Naive thymus-derived CD8-positive, alpha-beta T cell (primary cell): ENCODE results near the gene OTOG. TPM values are rescaled to one million over a fixed set of nuclear protein-coding genes. Genes with fewer than 3 reads are reported as not detected.

Experiments used
- ATAC-seq, 2 donors: fragments of 150-1000 bp; cut with Tn5 transposase in 1 of 2; sonication (Bioruptor Pico), chemical (Tn5 transposase) in 1 of 2; 1 replicate in 1 of 2; 2 replicates in 1 of 2; pipeline ENCODE4 v1.10.0; 2021; ENCODE audit warnings: mild to moderate bottlenecking in 2 of 2, moderate library complexity in 2 of 2
- POLR2A ChIA-PET: fragments of 350-600 bp; sonication (Branson Sonifier 250); formaldehyde crosslinking; loops from one replicate; lab custom pipeline; 2021; ENCODE audit warnings: antibody characterized with exemption; lab: Charles Lee
- DNase-seq, 10 donors: peaks; one replicate each; pipeline versions ENCODE4 v3.0.0 to v3.0.0-alpha.2; 2020 to 2022
- H3K27ac Mint-ChIP-seq, 10 donors: one replicate each; pipeline ENCODE4 v1.8.0; 2020 to 2022; ENCODE audit warnings: mild to moderate bottlenecking in 10 of 10, mixed read lengths in 10 of 10, moderate library complexity in 4 of 10, inconsistent platforms in 1 of 10
- H3K27me3 Mint-ChIP-seq, 5 donors: one replicate each; pipeline ENCODE4 v1.8.0; 2021 to 2022; ENCODE audit warnings: mixed read lengths in 5 of 5
- H3K36me3 Mint-ChIP-seq, 3 donors: one replicate each; pipeline ENCODE4 v1.8.0; 2020 to 2022; ENCODE audit warnings: mixed read lengths in 3 of 3, mild to moderate bottlenecking in 2 of 3, inconsistent platforms in 1 of 3
- H3K4me1 Mint-ChIP-seq, 4 donors: one replicate each; pipeline ENCODE4 v1.8.0; 2021 to 2022; ENCODE audit warnings: mixed read lengths in 4 of 4
- H3K4me3 Mint-ChIP-seq, 10 donors: one replicate each; pipeline ENCODE4 v1.8.0; 2020 to 2022; ENCODE audit warnings: mild to moderate bottlenecking in 10 of 10, mixed read lengths in 10 of 10, moderate library complexity in 6 of 10, inconsistent platforms in 1 of 10
- H3K9me3 Mint-ChIP-seq, 9 donors: one replicate each; pipeline ENCODE4 v1.8.0; 2020 to 2022; ENCODE audit warnings: mixed read lengths in 9 of 9, mild to moderate bottlenecking in 3 of 9, inconsistent platforms in 1 of 9, moderate library complexity in 1 of 9
- polyA plus RNA-seq, 3 donors: library from polyadenylated mRNA; unstranded; fragments of 300-500 nt; fragmentation: Illumina TruSeq; gene quantifications; one replicate each; pipeline ENCODE4 v1.2.3, GENCODE V29; 2021
- total RNA-seq, 8 experiments: library from RNA in 2 of 8; stranded (reverse) in 2 of 8; gene quantifications; one replicate each; pipeline ENCODE4 v1.2.3 and lab custom pipeline; 2021 to 2026

OTOG gene
- total and polyA plus RNA-seq, 5 experiments from 2014 or later: not detected

DNA sequence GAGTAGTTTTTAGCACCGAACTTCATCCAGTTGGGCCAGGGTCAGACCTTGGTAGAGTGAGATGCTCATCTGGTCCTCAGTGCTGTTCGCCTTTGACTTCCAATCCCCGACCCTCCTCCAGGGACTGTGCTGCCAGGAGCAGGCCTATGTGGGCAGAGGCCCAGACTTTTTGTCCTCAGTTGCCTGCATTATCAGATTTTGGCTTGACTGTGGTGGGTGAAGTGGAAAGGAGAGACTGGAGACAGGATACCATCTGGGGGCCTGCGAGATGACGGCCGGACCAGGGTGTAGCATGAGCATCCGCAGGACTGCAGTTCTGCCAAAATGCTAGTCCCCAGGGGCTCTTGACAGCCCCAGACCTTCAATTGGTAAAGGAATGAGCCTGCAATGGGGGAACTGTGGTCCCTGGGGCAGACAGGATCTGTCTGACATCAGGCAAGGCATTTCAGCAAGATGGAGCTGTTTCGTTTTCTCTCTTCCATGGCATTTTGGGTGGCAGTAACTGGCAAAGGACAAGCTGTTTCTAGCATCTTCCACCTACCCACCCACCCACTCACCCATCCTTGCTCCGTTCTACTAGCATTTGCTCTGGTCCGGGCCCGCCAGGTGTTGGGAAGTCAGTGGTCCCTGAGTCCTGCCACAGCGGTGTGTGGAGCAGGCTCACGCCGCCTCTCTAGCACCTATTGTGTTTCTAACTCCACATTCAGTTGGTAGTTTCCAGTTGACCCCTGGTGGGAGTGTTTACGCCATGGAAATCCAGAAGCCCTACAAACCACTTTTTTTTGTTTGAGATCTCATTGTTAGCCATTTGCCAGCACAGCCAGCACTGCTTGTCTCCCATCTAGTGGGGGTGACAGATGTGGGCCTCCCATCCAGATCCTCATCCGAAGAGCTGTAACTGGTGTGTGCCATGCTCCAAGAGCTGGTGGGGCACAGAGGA is 53.5 kb downstream of the OTOG start:
- ATAC-seq: no peak
- Mint-ChIP-seq H3K36me3 (no peaks in the 10 kb centered on the region), H3K9me3 (no peaks in the 10 kb centered on the region), H3K27me3 (peaks cover 1 to 18% (median 6%) of the 10 kb centered on the region in 5 donors), H3K4me1 (peaks cover 0 to 4% (median 0%) of the 10 kb centered on the region in 4 donors), H3K27ac (peak overlapping the region in 1 of 10 donors; percentile 73), H3K4me3 (no peak overlapping the region)
- POLR2A ChIA-PET: no interaction called here
- DNase-seq: peak in 1 of 10 donors; percentile 10

DNA sequence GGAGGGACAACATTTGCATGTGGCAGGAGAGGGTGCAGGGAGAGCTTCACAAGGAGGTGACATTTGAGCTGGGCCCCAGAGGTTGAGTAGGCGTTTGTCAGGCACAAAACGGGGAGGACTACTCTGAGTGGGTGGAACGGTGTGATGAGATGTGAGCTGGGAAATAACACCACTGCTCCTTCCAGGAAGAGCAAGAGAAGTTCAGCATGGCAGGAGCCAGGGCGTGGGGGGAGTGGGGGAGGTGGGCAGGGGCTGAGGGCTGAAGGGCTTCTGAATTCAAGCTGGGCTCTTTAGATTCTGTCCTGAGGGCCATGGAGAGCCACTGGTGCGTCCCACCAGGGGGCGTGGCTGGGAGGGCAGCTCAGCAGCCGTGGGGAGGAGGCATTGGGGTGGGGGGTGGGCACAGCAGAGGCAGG is 54.2 kb downstream of the OTOG start:
- POLR2A ChIA-PET: no interaction called here
- no peak for ATAC-seq

DNA sequence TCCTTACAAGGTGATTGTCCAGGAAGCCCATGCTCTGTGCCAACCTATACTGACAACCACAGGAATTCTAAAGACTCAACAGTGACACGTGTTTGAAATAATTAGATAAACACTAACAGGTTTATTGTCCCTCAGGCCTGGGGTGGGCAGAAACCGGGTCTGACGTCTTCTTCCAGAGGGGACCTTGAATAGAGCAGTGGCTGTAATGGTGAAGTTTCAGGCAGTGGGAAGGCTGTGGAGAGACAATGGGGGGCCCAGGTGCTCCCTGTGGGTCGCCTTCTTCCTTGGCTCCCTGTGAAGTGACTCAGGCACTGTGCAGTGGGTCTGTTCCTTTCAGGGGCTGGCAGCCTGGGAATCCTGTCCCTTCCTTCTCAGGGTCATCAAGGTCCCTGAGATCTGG is 54.6 kb downstream of the OTOG start:
- Mint-ChIP-seq H3K27ac (no peak overlapping the region), H3K4me3 (no peak overlapping the region), H3K27me3 (peaks cover 1 to 17% (median 6%) of the 10 kb centered on the region in 5 donors), H3K9me3 (no peaks in the 10 kb centered on the region), H3K4me1 (peaks cover 0 to 4% (median 0%) of the 10 kb centered on the region in 4 donors), H3K36me3 (no peaks in the 10 kb centered on the region)
- ATAC-seq (no peak), DNase-seq (no peak)
- POLR2A ChIA-PET: no interaction called here

More for the DNA sequence above, 54.2 kb downstream of the OTOG start:
- no peaks in the 10 kb centered on the region for H3K36me3 Mint-ChIP-seq
- DNase-seq: no peak
- peaks cover 1 to 17% (median 6%) of the 10 kb centered on the region in 5 donors for H3K27me3 Mint-ChIP-seq
- no peaks in the 10 kb centered on the region for H3K9me3 Mint-ChIP-seq
- H3K4me1 Mint-ChIP-seq: peaks cover 0 to 4% (median 0%) of the 10 kb centered on the region in 4 donors
- peak overlapping the region in 1 of 10 donors; percentile 73 for H3K27ac Mint-ChIP-seq
- H3K4me3 Mint-ChIP-seq: no peak overlapping the region

DNA sequence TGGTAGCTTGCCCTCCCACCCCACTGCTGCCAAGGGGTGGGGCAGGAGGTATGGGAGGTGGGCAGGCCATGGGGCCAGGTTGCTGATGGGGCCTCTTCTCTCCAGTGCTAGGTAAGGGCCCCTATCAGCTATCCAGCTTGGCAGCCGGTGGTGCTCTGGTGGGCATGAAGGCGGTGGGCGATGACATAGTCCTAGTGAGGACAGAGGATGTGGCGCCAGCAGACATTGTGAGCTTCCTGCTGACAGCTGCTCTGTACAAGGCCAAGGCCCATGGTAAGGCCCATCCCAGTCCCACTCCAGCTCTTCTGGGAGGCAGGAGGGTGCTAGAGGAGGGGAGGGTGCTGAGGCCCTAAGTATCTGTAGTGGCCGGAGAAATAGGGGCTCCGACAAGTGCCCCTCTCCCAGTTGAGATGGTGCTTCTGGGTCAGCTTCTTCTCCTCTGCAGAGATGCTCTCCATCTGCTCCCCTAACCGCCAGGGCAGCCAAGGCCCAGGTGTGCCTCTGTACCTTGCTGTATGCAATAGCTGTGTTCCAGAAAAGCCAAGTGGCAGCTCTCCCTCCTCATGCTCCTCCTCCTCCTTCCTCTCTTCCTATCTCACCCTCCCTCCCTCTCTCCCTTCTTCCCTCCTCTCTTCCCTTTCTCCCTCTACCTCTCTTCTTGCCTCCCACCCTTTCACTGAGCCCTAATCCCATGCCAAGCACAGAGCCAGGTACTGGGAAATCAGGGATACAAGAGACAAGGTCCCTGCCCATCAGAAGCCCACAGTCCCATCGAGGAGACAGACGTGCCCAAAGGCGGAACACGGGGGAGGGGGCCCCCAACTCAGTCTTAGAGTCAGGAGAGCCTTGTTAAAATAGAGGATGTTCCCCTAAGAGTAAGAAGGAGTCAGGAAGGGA is 55.3 kb downstream of the OTOG start:
- no peak for ATAC-seq
- Mint-ChIP-seq H3K4me3 (no peak overlapping the region), H3K36me3 (no peaks in the 10 kb centered on the region), H3K4me1 (peaks cover 0 to 4% (median 0%) of the 10 kb centered on the region in 4 donors), H3K27me3 (peaks cover 1 to 17% (median 6%) of the 10 kb centered on the region in 5 donors), H3K27ac (no peak overlapping the region), H3K9me3 (no peaks in the 10 kb centered on the region)
- no peak for DNase-seq
- POLR2A ChIA-PET: no interaction called here

DNA sequence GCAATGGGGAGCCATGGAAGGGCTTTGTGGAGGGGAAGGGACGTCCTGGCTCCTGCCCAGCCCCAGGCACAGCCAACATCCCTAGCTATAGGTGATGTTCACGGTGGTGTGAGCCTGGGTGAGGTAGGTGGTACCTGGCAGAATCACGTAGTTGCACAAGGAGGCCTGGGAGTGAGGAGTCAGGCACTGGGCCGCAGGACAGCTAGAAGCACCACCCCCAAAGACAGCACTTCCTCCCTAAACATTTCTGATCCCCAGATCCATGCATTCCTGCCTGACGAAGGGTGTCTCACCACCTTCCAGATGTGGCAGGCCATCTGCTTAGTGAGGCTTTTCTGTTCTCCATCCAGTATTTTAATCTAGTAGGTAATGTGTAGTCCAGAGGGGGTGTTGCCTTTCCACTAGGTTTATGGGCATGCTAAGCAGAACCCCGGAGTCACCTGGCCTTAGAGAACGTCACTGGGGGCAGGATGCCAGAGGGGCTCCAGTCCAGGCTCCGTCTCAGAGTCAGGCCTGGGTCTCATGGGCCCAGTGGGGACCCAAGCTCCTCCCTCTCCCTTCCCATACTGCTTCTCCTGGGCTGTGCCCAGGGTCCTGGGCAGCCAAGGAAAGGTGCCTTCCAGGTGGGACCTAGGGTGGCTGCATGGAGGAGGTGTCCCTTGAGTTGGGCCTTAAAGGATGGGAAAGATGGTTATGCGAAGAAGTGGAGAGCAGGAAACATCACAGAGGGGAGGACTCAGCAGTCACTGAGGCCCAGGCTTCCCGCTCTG is 56.2 kb downstream of the OTOG start:
- POLR2A ChIA-PET: no interaction called here
- no peaks in the 10 kb centered on the region for H3K9me3 Mint-ChIP-seq
- no peak for ATAC-seq
- no peaks in the 10 kb centered on the region for H3K36me3 Mint-ChIP-seq
- no peak overlapping the region for H3K4me3 Mint-ChIP-seq
- peaks cover 1 to 17% (median 6%) of the 10 kb centered on the region in 5 donors for H3K27me3 Mint-ChIP-seq
- H3K27ac Mint-ChIP-seq: peak overlapping the region in 1 of 10 donors; percentile 27
- no peak for DNase-seq
- H3K4me1 Mint-ChIP-seq: peaks cover 0 to 4% (median 0%) of the 10 kb centered on the region in 4 donors

DNA sequence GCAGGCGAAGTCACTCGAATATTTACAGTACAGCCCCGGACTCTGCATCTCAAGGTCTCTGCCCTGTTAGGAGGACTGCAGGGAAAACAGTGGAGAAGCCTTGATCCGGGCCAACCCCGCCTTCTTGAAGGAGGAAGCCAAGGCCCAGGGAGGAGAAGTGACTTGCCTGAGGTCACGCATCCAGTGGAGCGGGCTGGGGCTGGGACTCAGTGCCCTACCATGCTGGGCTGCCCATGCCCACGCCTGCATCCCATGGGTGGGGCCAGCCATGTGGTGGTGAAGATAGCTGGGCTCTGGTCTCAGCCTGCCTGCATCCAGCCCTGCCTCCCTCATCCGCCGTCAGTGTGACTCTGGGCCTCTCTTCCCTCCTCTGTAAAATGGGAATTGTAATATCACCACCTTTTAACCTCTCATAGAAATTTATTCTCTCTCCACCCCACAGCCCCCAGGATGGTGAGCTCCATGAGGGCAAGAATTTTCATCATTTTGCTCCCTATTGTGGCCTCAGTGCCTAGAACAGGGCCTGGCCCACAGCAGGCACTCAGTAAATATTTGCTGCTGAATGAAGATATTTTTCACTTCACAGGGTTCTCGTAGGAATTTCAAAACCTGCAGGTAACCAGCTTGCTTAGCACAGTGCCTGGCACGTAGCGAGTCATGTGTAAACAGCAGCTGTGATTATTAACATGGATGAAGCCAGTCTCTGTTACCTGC is 57.3 kb downstream of the OTOG start:
- Mint-ChIP-seq H3K4me3 (no peak overlapping the region), H3K27me3 (peaks cover 1 to 12% (median 6%) of the 10 kb centered on the region in 5 donors), H3K9me3 (no peaks in the 10 kb centered on the region), H3K36me3 (no peaks in the 10 kb centered on the region), H3K27ac (no peak overlapping the region), H3K4me1 (peaks cover 0 to 2% (median 0%) of the 10 kb centered on the region in 4 donors)
- ATAC-seq (no peak), DNase-seq (no peak)
- POLR2A ChIA-PET: no interaction called here

DNA sequence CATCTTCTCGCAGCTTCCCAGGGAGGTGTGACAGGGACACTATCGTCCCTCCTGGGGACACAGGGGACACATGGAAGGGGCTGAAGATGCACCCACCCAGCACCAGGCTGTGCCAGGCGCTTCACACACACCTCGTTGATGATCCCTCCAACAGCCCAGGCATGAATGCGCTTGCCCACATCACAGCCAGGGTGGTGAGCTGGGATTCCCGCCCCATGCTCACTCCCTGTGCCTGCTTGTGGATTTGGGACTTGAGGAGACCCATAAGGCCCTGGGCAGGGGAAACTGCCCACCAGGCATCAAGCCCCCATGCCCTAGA is 57.8 kb downstream of the OTOG start:
- POLR2A ChIA-PET: no interaction called here

DNA sequence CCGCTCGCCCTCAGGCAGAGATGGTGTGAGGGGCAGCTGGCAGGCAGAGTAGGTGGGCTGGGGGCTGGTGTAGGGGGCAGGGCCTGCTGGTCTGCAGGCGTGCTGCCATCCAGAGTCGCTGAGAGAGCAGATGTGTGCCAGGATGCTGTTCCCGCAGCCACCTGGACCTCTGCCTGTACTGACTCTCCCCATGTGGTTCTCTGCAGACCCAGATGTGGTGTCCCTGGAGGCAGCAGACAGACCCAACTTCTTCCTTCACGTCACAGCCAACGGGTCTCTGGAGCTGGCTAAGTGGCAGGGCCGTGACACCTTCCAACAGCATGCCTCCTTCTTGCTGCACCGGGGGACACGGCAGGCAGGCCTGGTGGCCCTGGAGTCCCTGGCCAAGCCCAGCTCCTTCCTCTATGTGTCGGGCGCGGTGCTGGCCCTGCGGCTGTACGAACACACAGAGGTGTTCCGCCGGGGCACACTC is 58.6 kb downstream of the OTOG start:
- Mint-ChIP-seq H3K36me3 (no peaks in the 10 kb centered on the region), H3K27ac (no peak overlapping the region), H3K4me1 (peaks cover 0 to 2% (median 0%) of the 10 kb centered on the region in 4 donors), H3K4me3 (no peak overlapping the region), H3K9me3 (no peaks in the 10 kb centered on the region), H3K27me3 (peaks cover 1 to 13% (median 5%) of the 10 kb centered on the region in 5 donors)
- ATAC-seq (no peak), DNase-seq (no peak)
- POLR2A ChIA-PET: no interaction called here

More for the DNA sequence above, 57.8 kb downstream of the OTOG start:
- ATAC-seq (no peak), DNase-seq (no peak)
- Mint-ChIP-seq H3K9me3 (no peaks in the 10 kb centered on the region), H3K27me3 (peaks cover 1 to 8% (median 5%) of the 10 kb centered on the region in 5 donors), H3K4me3 (no peak overlapping the region), H3K36me3 (no peaks in the 10 kb centered on the region), H3K27ac (no peak overlapping the region), H3K4me1 (peaks cover 0 to 2% (median 0%) of the 10 kb centered on the region in 4 donors)

DNA sequence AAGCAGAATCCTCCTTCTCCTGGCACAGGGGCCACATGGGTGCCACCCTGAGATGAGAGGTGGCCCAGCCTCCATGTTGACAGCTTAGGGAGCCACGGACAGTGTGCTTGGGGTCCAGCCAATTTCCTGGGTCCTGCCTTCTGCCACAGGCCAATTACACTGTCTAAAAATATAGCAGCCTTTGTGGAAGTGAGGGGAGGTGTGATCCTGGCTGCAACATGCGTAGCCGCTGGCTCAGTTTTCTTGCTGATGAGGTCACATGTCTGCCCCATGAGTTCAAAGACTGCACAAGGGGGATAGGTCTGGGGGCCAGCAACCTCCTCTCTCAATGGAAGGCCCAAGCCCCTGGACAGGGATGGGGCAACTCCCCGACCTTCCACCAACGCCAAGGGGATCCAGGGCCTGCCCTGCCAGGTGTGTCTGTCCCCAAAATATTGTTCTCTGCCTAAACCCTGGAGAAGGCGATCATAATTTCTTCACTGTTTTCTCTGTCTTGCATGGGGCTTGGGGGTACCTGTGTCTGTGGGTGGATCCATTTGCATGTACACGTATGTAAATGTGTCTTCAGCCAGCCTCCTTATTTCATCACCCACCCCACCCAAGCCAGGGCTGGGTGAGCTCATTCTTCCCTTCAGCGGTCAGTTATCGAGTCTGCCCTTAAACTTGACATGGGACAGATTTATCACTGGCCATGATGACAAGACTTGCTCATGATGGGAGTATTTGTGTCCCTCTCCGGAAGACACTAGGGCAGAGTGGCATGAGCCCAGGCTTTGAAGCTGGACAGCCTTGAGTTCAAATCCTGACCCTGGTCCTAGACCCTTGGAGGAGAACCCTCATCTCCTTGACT is 59.4 kb downstream of the OTOG start:
- Mint-ChIP-seq H3K27me3 (peaks cover 0 to 13% (median 2%) of the 10 kb centered on the region in 5 donors), H3K4me1 (no peaks in the 10 kb centered on the region), H3K9me3 (no peaks in the 10 kb centered on the region), H3K27ac (peak overlapping the region in 1 of 10 donors; percentile 15), H3K36me3 (no peaks in the 10 kb centered on the region), H3K4me3 (no peak overlapping the region)
- ATAC-seq (no peak), DNase-seq (no peak)
- POLR2A ChIA-PET: no interaction called here

DNA sequence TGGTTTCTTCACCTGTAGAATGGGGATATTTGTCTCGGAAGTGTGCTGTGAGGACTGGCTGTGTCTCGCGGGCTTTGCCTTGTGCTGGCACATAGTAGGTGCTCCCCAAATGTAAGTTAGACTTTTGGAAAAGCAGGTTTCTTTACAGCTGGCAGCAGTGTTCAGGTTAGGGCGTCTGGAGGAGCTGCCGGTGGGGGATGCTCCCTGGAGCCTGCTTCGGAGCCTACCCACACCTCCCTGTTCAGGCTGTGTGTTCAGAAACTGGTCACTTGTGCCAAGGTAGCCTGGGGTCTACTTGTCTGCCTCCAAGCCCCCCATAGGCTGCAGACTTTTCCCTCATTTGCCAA is 60.0 kb downstream of the OTOG start:
- POLR2A ChIA-PET: no interaction called here
- no peaks in the 10 kb centered on the region for H3K36me3 Mint-ChIP-seq
- peaks cover 0 to 19% (median 6%) of the 10 kb centered on the region in 5 donors for H3K27me3 Mint-ChIP-seq
- H3K27ac Mint-ChIP-seq: peak overlapping the region in 1 of 10 donors; percentile 15
- H3K9me3 Mint-ChIP-seq: no peaks in the 10 kb centered on the region
- ATAC-seq (no peak), DNase-seq (no peak)
- no peak overlapping the region for H3K4me3 Mint-ChIP-seq
- H3K4me1 Mint-ChIP-seq: no peaks in the 10 kb centered on the region
